ENCODE measurements around the gene MRPS34. TPM values are rescaled to one million over a fixed set of nuclear protein-coding genes. Genes with fewer than 3 reads are reported as not detected.

MRPS34 gene
- total and polyA plus RNA-seq, 8 donors: 21.1 to 204 (median 103) TPM

GRCh38 chr16:1786242-1787055 is 13.5 kb upstream of the MRPS34 start:
- Histone ChIP-seq H3K27me3 (no peaks in the 10 kb centered on the region), H3K27ac (no peak overlapping the region), H3K4me1 (peaks cover 27 to 44% (median 41%) of the 10 kb centered on the region in 4 donors), H3K36me3 (peaks cover 17 to 65% (median 64%) of the 10 kb centered on the region in 4 donors), H3K9me3 (no peaks in the 10 kb centered on the region), H3K4me3 (no peak overlapping the region)
- peak in 1 of 2 donors; percentile 8 for DNase-seq
- WGBS, 5 donors: 82 to 93% (median 87%) methylated on average over 23 to 51 of the region's 51 CpGs
- intact Hi-C loops (cut with DNase I; ENCODE audit: low total_unique reads): no loop called here
- no peak for TF ChIP-seq POLR2A (IDR thresholded peaks at IDR 0.05)
- no peak for TF ChIP-seq CTCF (IDR thresholded peaks at IDR 0.05)
- no peak for TF ChIP-seq EP300 (IDR thresholded peaks at IDR 0.05)
- TF ChIP-seq POLR2AphosphoS5 (IDR thresholded peaks at IDR 0.05): no peak

- H3K9me3 ChIP-seq: no peaks in the 10 kb centered on the region
- 84 to 88% (median 85%) methylated on average over 10 to 14 of the region's 14 CpGs for WGBS, 5 donors
- H3K27ac ChIP-seq: no peak overlapping the region
- H3K4me3 ChIP-seq: no peak overlapping the region
- H3K4me1 ChIP-seq: peaks cover 33 to 51% (median 48%) of the 10 kb centered on the region in 4 donors
- peaks cover 18 to 62% (median 61%) of the 10 kb centered on the region in 4 donors for H3K36me3 ChIP-seq
- intact Hi-C loops (cut with DNase I; ENCODE audit: low total_unique reads): no loop called here
- TF ChIP-seq POLR2A (IDR thresholded peaks at IDR 0.05): no peak
- no peak for TF ChIP-seq POLR2AphosphoS5 (IDR thresholded peaks at IDR 0.05)
- no peak for TF ChIP-seq EP300 (IDR thresholded peaks at IDR 0.05)
- no peak for TF ChIP-seq CTCF (IDR thresholded peaks at IDR 0.05)
- DNase-seq: peak in 1 of 2 donors; percentile 4
- no peaks in the 10 kb centered on the region for H3K27me3 ChIP-seq
These were observed 12.9 kb upstream of the MRPS34 start for GRCh38 chr16:1785846-1786170.

GRCh38 chr16:1784977-1785845 is 12.3 kb upstream of the MRPS34 start:
- Histone ChIP-seq H3K4me1 (peaks cover 35 to 57% (median 53%) of the 10 kb centered on the region in 4 donors), H3K27ac (no peak overlapping the region), H3K4me3 (no peak overlapping the region), H3K27me3 (no peaks in the 10 kb centered on the region), H3K9me3 (no peaks in the 10 kb centered on the region), H3K36me3 (peaks cover 24 to 62% (median 61%) of the 10 kb centered on the region in 4 donors)
- no peak for TF ChIP-seq POLR2A (IDR thresholded peaks at IDR 0.05)
- TF ChIP-seq EP300 (IDR thresholded peaks at IDR 0.05): no peak
- no peak for TF ChIP-seq POLR2AphosphoS5 (IDR thresholded peaks at IDR 0.05)
- TF ChIP-seq CTCF (IDR thresholded peaks at IDR 0.05): no peak
- peak in 1 of 2 donors; percentile 2 for DNase-seq
- intact Hi-C loops (cut with DNase I; ENCODE audit: low total_unique reads): no loop called here
- 85 to 89% (median 86%) methylated on average over 25 to 26 of the region's 26 CpGs for WGBS, 5 donors

Measured in stomach (tissue), 9 donors.